NCI-H1417 treated with DMSO at 0.1 percent for 48 hours (cell line): ENCODE data around the gene PPP1R13B.
"Not testable (repeated sequence)": the region's sequence is repeated elsewhere in the genome, so short reads cannot be mapped to it uniquely, and the experiment has no call there.

Source experiments
- DNase-seq: peaks from one replicate; lab custom pipeline; 2025; lab: John Stamatoyannopoulos, UW

PPP1R13B gene, protein sequence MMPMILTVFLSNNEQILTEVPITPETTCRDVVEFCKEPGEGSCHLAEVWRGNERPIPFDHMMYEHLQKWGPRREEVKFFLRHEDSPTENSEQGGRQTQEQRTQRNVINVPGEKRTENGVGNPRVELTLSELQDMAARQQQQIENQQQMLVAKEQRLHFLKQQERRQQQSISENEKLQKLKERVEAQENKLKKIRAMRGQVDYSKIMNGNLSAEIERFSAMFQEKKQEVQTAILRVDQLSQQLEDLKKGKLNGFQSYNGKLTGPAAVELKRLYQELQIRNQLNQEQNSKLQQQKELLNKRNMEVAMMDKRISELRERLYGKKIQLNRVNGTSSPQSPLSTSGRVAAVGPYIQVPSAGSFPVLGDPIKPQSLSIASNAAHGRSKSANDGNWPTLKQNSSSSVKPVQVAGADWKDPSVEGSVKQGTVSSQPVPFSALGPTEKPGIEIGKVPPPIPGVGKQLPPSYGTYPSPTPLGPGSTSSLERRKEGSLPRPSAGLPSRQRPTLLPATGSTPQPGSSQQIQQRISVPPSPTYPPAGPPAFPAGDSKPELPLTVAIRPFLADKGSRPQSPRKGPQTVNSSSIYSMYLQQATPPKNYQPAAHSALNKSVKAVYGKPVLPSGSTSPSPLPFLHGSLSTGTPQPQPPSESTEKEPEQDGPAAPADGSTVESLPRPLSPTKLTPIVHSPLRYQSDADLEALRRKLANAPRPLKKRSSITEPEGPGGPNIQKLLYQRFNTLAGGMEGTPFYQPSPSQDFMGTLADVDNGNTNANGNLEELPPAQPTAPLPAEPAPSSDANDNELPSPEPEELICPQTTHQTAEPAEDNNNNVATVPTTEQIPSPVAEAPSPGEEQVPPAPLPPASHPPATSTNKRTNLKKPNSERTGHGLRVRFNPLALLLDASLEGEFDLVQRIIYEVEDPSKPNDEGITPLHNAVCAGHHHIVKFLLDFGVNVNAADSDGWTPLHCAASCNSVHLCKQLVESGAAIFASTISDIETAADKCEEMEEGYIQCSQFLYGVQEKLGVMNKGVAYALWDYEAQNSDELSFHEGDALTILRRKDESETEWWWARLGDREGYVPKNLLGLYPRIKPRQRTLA

DNA sequence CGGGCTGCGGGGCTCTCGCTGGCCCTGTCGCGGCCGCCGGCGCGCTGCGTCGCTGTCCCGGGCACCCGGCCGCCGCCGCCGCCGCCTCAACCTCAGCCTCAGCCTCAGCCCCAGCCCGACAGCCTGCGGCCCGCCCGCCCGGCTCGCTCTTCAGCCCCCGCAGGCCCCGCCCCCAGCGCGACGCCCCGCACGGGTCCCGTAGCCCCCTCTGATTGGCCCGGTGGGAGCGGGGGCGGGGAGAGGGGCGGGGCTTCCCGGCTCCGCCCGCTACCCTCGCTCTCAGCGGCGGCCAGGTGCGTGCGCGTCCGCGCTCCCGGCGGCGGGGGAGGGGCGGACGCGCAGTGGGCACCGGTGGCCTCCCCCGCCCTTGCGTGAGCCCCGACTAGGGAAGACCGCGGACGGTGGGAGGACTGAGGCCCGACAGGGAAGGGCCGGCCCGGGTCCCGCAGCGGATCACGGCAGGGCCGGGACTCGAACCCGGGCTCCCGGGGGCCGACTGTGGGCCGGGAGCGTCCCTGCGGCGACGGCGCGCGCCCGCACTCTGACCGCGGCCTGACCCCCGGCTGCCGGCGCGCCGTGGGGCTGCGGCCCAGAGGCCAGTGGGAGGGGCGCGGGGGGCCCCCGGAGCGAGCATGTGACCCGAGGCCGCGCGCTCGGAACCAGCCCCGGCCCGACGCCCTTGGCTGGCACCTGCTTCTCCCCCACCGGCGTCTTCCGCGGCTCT is at the start of gene PPP1R13B:
TSS of gene PPP1R13B (minus strand) at position 125 of the 724 bp plus-strand sequence. CDS start 268 bp downstream, outside the sequence.
- peak; percentile 59 for DNase-seq

DNA sequence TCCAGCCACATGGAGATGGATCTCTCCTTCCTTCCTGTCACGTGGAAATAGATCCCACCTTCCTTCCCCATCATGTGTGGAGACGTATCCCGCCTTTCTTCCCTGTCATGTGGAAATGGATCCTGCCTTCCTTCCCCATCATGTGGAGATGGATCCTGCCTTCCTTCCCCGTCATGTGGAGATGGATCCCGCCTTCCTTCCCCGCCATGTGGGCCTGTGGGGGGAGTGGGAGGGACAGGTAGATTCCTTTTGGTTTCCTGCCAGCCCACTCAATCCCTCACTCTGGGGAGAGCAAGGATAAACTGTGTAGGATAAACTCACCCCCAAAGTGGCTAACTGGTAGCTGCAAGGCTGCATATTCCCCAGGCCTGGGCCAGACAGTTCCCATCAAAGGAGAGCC is 49.2 kb upstream of the PPP1R13B start:
- no peak for DNase-seq

DNA sequence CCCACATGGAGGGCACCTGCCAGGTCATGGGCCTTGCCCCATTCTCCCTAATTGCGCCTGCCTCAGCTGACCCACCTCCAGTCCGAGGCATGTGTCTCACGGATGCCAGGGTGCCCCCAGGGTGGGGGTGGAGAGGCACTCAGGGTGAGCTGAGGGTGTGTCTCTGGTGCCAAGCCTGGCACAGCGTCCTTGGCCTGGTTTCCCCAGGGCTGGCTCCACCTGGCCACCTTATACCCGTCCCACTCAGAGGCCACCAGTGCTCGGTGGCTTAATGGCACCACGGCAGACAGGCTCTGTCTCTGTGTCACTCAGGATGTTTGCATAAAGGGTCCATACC is 47.3 kb upstream of the PPP1R13B start:
- DNase-seq, result no peak

DNA sequence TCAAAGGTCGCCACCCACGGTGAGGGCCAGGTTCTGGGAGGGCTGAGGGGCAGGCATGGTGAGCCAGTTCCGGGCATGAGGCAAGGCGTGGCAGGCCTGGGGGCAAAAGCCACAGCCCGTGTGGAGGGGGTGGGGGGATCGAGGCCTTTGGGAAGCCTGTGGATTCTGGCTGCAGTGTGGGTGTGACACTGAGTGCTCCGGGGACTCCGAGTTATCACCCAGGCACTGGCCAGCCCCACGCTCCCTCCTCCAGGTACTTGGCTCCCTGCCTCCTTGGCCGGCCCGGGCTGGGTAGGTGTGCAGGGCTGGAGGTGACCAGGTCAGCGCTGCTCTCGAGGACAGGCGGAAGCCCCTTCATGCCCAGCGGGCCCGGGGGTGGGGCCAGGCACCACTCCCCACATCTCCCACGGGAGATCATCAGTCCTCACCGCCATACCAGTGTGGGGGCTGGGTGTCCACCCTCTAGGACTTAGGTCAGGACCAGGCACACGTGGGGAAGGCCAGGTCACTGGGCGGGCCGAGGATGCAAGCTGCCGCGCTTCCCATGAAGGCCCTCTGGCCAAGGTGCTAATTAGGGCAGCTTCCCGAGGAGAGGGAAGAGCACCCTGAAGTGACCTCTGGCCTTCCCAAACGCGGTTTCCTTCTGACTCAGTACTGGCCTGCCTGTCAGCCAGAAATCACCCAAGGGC is 46.8 kb upstream of the PPP1R13B start:
- no peak for DNase-seq

DNA sequence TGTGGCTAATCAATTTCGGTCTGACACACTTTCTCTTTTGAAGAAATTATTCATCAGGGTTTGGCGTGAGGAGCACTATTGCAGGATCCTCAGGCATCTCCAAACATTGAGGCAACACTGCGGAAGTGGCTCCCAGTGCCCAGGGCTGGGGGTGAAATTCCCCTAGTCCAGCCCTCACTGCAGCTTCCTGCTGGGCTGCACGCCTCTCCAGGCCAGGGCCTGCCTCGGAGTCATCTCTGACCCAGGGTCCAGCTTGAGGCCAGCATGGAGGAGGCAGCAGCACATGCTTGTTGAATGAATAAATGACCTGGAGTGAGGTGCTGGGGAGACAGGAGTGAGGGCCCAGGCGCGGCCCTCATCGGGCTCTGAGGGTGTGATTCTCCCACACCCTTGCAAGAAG is 44.9 kb upstream of the PPP1R13B start:
- DNase-seq, result no peak

DNA sequence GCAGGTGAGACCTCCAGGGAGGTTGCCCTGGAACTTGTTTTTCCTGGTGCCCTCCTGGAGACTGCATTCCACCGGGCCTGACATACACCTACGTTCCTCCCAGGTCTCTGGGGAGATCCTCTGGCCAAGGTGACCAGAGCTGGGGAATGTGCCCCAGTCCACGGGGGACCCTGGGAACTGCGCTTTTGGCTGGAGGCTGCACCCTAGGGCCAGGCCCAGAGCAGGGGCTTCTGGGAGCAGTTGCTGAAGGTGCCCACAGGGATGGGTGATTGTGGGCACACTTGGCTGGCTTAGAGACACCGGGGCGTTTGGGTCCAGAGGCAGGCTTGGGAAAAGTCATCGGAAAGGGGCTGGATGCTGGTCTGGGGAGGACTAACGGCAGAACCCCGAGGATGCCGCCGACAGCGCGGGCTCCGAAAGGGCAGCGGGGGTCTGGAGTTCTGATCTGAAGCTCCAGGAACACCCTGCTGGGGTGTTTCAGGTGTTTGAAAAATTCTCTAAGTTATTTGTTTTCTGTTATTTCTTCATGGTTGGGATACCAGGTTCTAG is 44.4 kb upstream of the PPP1R13B start:
- no peak for DNase-seq

DNA sequence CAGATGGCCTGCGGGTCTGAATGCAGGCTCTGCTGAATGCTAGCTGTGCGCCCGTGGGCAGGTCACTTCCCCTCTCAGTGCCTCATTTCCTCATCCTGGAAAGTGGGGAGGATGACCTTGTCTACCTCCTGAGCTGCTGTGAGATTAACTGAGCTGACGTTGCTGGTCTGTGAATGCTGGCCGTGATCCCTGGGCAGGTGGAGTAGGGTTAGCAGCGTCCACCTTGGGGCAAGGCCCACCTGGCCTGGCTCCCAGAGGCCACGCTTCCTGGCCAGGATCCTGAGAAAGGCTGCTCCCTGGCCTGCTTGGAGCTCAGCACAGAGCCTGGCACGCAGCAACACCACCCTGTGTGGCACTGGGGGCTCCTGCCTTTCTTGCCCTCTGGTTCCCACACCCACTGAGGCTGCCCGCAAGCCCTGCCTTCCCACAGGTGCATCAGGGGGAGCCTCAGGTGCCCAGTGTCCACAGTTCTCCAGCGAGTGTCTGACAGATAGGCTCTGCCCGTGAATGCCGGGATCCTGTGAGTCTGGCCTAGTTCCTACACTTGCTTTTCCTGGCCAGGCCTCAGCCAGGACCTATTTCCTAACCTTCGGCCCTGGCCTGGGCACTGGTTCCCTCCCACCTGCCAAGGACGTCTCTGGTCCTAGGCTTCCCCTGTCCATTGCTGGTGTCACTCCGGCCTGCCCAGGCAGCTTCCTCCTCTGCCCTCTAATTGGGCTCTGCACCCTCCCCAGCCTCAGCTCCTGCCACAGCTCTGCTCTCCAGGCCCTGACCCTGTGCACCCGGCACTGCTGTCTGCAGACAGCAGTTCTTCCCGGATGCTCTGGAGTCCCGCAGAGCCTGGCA is 43.7 kb upstream of the PPP1R13B start:
- DNase-seq, result no peak

DNA sequence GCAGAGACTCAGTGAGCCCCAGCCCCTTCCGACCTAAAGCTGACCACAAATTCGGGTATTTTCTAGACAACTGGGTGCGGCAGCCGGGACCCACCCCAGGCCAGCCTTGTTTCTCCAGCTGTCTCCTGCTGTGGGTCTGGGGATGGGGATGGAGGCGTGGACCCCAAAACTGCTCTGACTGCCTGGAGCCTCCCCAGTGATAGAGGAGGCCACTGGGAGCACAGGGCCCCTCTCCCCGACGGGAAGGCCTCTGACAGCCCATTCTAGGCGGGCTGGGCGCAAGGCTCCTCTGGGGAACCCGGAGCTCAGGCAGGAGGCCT is 42.6 kb upstream of the PPP1R13B start:
- no peak for DNase-seq

DNA sequence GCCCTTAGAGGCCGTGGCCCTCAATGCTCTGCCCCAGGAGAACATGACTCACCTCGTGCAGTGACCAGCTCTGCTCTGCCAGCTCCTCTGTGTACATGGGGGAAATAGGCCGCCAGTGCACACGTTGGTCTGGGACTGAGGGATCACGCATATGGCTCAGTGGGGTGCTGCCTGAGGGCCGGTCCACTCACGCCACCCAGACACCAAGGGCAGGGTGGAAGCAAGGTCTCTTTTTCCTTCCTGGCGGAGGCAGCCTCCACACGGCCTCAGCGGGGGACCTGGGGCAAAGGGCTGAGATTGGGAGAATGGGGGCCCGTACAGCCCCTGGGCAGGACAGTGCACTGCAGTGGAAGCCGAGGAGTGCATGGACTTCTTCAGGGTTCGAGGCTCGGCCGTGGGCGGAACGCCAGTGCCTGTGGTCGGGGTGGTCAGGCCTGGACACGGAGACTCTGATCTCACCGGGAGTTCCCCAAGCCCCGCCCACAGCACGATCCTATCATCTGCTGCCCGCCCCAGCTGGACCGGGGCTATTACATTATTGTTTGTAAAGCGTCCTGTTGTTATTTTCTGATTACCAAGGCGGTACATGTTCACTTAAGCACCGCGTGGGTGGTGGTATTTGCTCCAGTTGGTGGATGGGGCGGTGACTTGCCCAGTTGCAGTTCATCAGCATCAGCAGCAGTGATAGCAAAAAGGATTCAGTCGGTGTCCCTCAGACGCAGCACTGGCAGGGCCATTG is 42.1 kb upstream of the PPP1R13B start:
- no peak for DNase-seq

DNA sequence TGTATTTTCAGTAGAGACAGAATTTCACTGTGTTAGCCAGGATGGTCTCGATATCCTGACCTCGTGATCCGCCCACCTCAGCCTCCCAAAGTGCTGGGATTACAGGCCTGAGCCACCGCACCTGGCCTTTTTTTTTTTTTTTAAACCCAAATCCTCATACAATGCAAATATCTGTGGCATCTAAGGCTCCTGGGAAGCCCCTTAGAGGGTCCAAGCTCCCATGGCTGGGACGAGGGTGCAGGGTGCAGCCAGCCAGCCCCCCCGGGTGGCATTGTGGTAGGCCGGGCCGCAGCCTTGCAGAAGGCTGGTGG is 41.6 kb upstream of the PPP1R13B start:
- DNase-seq, result not testable (repeated sequence)

DNA sequence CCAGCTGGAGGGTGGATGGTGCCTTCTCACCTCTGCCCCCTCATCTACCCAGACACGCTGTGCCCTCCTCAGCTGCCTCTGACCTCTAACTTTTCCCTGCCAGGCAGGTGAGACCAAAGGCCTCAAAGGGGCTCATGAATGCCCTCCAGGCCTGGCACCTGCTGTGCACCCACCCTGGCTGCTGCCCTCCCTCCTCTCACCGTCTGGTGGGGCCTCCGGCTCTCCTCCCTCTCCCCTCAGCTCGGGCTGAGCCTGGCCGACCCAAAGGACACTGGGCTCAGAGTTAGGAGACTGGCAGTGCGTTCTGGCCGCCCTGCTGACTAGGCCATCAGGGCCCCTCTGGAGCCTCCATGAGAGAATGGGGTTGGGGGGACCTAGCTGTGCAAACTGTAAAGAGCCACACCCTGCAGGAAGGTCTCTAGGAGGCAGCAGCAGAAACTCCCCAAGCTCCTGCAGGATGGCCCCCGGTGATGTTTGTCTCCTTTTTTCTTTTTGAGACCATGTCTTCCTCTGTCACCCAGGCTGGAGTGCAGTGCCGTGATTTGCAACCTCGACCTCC is 40.3 kb upstream of the PPP1R13B start:
- no peak for DNase-seq

DNA sequence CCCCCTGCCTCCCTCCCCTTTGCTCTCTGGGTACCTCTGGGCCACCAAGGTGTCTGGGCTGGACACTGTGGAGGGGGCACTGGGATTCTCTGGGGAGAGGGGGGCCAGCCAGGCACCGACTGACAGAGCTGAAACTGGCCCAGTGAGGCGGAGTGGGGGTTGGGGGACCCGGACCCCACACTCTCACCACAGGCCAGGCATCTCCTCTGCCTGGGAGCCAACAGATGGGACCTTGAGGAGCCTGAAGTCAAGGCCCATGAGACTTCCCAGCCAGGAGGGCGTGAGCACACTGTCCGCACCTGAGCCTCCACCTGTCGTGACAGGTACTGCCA is 39.8 kb upstream of the PPP1R13B start:
- DNase-seq, result no peak

DNA sequence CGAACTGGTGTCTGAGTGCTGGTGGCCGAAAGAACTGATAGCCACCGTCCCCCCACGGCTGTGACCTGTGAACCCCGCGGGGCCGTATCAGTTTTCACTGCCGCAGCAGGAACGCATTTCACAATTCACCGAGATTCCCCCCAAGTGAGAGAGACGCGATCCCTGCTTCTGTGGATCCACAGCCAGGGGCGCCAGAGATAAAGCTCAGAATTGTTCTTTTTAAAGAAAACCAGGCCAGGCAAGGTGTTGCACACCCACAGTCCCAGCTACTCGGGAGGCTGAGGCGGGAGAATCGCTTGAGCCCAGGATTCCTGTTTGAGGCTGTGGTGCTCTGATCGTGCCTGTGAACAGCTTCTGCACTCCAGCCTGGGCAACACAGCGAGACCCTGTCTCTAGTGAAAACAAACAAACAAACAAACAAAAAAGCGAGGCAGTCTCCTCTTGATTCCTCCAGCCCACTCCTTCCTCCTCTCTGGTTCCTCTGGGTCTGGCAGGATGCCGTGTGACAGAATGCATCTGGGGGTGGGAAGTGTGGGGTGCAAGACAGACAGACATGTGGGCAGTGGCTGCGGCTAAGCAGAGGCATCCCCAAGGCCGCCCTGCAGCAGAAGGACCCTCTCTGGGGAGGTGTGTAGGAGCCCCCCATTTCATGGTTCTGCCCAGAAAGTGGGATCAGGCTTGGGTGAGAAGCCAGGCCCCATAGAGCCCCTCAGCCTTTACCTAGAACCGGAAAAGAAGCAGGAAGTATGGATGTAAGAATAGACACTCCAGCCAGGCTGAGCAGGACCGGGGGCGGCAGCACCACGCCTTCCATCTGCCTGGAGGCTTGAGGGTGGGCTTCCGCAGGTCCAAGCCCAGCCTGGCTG is 39.2 kb upstream of the PPP1R13B start:
- no peak for DNase-seq

DNA sequence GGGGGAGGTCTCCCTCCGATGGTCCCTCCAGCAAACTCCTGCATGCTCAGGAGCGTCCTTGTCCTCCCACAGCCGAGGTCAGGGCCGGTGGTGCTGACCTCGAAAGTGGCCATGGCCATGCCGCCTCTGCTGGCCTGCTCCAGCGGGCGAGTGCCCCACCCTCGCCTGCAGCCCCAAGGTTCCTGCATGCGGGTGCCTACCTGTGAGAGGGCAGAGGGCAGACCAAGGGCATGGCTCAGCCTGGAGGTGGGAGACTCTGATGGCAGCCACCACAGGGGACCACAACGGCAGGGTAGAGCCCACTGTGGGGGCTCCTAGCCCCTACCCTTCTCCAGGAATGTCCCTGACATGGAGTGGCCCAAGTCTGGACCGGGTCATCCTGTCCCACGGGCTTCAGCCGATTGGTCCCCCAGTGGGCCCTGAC is 38.1 kb upstream of the PPP1R13B start:
- DNase-seq, result no peak

DNA sequence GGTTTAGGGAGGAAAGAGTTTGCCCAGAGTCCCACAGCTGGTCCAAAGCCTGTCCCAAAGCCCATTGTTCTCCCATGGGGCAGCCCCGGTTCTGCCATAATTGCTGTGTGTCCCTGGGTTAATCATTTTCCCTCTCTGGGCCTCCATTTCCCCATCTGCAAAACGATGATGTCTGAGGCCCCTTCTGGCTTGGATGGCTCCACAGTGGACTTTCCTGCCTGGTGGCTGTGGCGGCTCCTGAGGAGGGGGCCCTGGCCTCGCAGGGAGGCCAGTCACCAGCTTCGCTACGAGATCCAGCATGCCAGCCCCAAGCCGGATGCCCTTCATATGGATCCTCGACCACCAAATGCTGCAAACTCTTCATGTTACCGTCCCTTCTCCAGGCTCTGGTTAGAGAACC is 37.5 kb upstream of the PPP1R13B start:
- DNase-seq, result no peak

DNA sequence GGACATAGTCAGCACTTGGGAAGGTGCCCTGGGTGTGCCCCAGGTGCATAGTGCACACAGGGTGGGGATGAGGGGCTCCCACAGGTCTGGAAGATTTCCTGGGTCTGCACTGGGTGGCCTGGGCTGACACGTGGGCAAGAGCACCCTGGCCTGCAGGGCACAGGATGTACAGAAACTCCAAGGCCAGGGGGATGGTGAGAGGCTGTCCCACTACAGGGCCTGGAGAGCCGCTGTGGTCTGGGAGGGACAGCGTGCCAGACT is 35.8 kb upstream of the PPP1R13B start:
- no peak for DNase-seq

DNA sequence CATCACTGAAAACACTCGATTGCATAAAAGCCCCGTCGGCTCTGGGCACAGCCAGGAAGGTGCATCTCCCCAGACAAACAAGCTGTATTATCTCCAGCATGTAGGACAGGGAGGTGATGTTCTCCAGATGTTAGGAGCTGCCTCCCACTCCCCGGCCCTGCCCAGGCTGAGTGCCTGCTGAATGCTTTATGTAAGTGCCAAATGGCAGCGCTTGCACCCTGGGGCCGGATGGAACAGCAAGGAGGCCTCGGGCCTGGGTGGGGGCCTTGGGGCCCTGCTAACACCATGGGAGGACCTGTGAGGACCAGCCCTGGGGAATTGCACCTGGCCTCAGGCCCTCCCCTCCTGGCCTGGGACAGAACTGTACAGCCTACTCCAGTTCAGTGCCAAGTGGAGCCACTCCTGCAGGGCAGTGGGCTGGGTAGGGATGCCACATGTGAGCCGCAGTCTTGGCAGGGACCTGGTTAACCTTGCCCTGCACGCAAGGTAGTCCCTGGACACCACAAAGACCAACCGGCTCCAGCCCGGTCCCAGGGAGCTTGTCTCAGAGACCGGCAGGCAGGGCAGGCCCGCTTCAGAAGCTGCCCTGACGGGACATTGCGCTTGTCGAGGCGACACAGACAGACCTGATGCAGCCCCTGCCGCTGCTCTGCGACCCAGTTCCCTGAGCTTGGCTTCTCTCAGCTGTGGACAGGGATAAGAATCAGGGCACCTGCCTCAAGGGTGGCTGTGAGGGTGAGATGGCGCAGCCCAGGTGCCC is 35.3 kb upstream of the PPP1R13B start:
- DNase-seq, result no peak
